ENCODE data around the gene NCOR2.

Gene NCOR2

GRCh38 chr12:124544311-124544970 is 23.0 kb downstream of the NCOR2 start:
- DNase-seq (ENCODE audit: low read depth in 2 of 2) = no peak

- no peak for DNase-seq (ENCODE audit: low read depth in 2 of 2)
Observed at GRCh38 chr12:124543590-124544310, 23.7 kb downstream of the NCOR2 start.

GRCh38 chr12:124543052-124543589 is 24.3 kb downstream of the NCOR2 start:
- no peak for DNase-seq (ENCODE audit: low read depth in 2 of 2)

- no peak for DNase-seq (ENCODE audit: low read depth in 2 of 2)
Observed at GRCh38 chr12:124542021-124542949, 25.1 kb downstream of the NCOR2 start.

- DNase-seq (ENCODE audit: low read depth in 2 of 2) = no peak
Observed at GRCh38 chr12:124541322-124541721, 26.1 kb downstream of the NCOR2 start.

- no peak for DNase-seq (ENCODE audit: low read depth in 2 of 2)
Observed at GRCh38 chr12:124539084-124540041, 28.0 kb downstream of the NCOR2 start.

- DNase-seq (ENCODE audit: low read depth in 2 of 2) = no peak
Observed at GRCh38 chr12:124538194-124539082, 29.0 kb downstream of the NCOR2 start.

- DNase-seq (ENCODE audit: low read depth in 2 of 2) = no peak
Observed at GRCh38 chr12:124537525-124538193, 29.8 kb downstream of the NCOR2 start.

- no peak for DNase-seq (ENCODE audit: low read depth in 2 of 2)
Observed at GRCh38 chr12:124536641-124537040, 30.8 kb downstream of the NCOR2 start.

- DNase-seq (ENCODE audit: low read depth in 2 of 2) = no peak
Observed at GRCh38 chr12:124534776-124535740, 32.4 kb downstream of the NCOR2 start.

- no peak for DNase-seq (ENCODE audit: low read depth in 2 of 2)
Observed at GRCh38 chr12:124533456-124533855, 34.0 kb downstream of the NCOR2 start.

- no peak for DNase-seq (ENCODE audit: low read depth in 2 of 2)
Observed at GRCh38 chr12:124532967-124533366, 34.4 kb downstream of the NCOR2 start.

- no peak for DNase-seq (ENCODE audit: low read depth in 2 of 2)
Observed at GRCh38 chr12:124532331-124532750, 35.1 kb downstream of the NCOR2 start.

GRCh38 chr12:124531906-124532305 is 35.5 kb downstream of the NCOR2 start:
- no peak for DNase-seq (ENCODE audit: low read depth in 2 of 2)

GRCh38 chr12:124531281-124531745 is 36.1 kb downstream of the NCOR2 start:
- DNase-seq (ENCODE audit: low read depth in 2 of 2) = no peak

GRCh38 chr12:124530637-124531263 is 36.7 kb downstream of the NCOR2 start:
- DNase-seq (ENCODE audit: low read depth in 2 of 2) = no peak

- no peak for DNase-seq (ENCODE audit: low read depth in 2 of 2)
Observed at GRCh38 chr12:124529565-124530276, 37.7 kb downstream of the NCOR2 start.
